SKM-1 treated with dmso at 0.1 percent for 144 hours (cell line): ENCODE measurements around the gene SLC7A6.
A peak's percentile ranks its signal among the peaks of the same experiment; 100 is the strongest.
"Not testable (repeated sequence)": the region's sequence is repeated elsewhere in the genome, so short reads cannot be mapped to it uniquely, and the experiment has no call there.

Source experiments
- DNase-seq: peaks from one replicate; lab custom pipeline; 2025; ENCODE audit not compliant: unreplicated experiment; lab: John Stamatoyannopoulos, UW

Gene SLC7A6

GRCh38 chr16:68281368-68282063 lies 17.2 kb downstream of the SLC7A6 start:
- DNase-seq, result no peak

GRCh38 chr16:68282064-68282452 lies 17.7 kb downstream of the SLC7A6 start:
- no peak for DNase-seq

- DNase-seq, result no peak
These were observed 19.0 kb downstream of the SLC7A6 start for GRCh38 chr16:68283346-68283745.

- no peak for DNase-seq
These were observed 19.7 kb downstream of the SLC7A6 start for GRCh38 chr16:68283801-68284598.

GRCh38 chr16:68284847-68285246 lies 20.5 kb downstream of the SLC7A6 start:
- peak; percentile 80 for DNase-seq

GRCh38 chr16:68285683-68286082 lies 21.4 kb downstream of the SLC7A6 start:
- no peak for DNase-seq

GRCh38 chr16:68286153-68287074 lies 22.1 kb downstream of the SLC7A6 start:
- DNase-seq, result peak; percentile 78

GRCh38 chr16:68287276-68288251 lies 23.2 kb downstream of the SLC7A6 start:
- no peak for DNase-seq

- no peak for DNase-seq
These were observed 23.9 kb downstream of the SLC7A6 start for GRCh38 chr16:68288252-68288650.

GRCh38 chr16:68288796-68289195 lies 24.5 kb downstream of the SLC7A6 start:
- not testable (repeated sequence) for DNase-seq

GRCh38 chr16:68289202-68289601 lies 24.9 kb downstream of the SLC7A6 start:
- DNase-seq, result no peak

- DNase-seq, result peak; percentile 21
These were observed 25.4 kb downstream of the SLC7A6 start for GRCh38 chr16:68289621-68290329.

- no peak for DNase-seq
These were observed 26.1 kb downstream of the SLC7A6 start for GRCh38 chr16:68290450-68290849.

GRCh38 chr16:68291227-68291626 lies 26.9 kb downstream of the SLC7A6 start:
- no peak for DNase-seq

GRCh38 chr16:68292425-68292824 lies 28.1 kb downstream of the SLC7A6 start:
- no peak for DNase-seq

- no peak for DNase-seq
These were observed 32.0 kb downstream of the SLC7A6 start for GRCh38 chr16:68296291-68296690.

GRCh38 chr16:68296693-68297092 lies 32.4 kb downstream of the SLC7A6 start:
- DNase-seq, result no peak

GRCh38 chr16:68297908-68298307 lies 33.6 kb downstream of the SLC7A6 start:
- DNase-seq, result no peak

- DNase-seq, result no peak
These were observed 34.0 kb downstream of the SLC7A6 start for GRCh38 chr16:68298312-68298711.
